NK-92 (cell line): ENCODE results near the gene PSMC3IP.
"Not testable (repeated sequence)": the region's sequence is repeated elsewhere in the genome, so short reads cannot be mapped to it uniquely, and the experiment has no call there.

Source experiments
- DNase-seq: peaks from one replicate; lab custom pipeline; 2025; ENCODE audit not compliant: unreplicated experiment; lab: John Stamatoyannopoulos, UW

PSMC3IP gene

GRCh38 chr17:42541041-42541833 is 36.3 kb downstream of the PSMC3IP start:
- DNase-seq = no peak

- not testable (repeated sequence) for DNase-seq
These were observed 37.0 kb downstream of the PSMC3IP start for GRCh38 chr17:42540558-42540957.

GRCh38 chr17:42538482-42538881 is 39.0 kb downstream of the PSMC3IP start:
- DNase-seq = no peak

GRCh38 chr17:42537826-42538451 is 39.6 kb downstream of the PSMC3IP start:
- DNase-seq = no peak

- DNase-seq = no peak
These were observed 40.2 kb downstream of the PSMC3IP start for GRCh38 chr17:42537156-42537805.

GRCh38 chr17:42536372-42537155 is 41.0 kb downstream of the PSMC3IP start:
- DNase-seq = no peak

- DNase-seq = no peak
These were observed 41.5 kb downstream of the PSMC3IP start, which contains the start of gene NAGLU for GRCh38 chr17:42536048-42536371. Gene NAGLU (plus strand): TSS chr17:42536241. CDS start chr17:42536273, 32 bp downstream.

GRCh38 chr17:42535155-42536047 is 42.1 kb downstream of the PSMC3IP start:
- no peak for DNase-seq

GRCh38 chr17:42531455-42532354 is 45.8 kb downstream of the PSMC3IP start:
- no peak for DNase-seq

GRCh38 chr17:42530952-42531454 is 46.5 kb downstream of the PSMC3IP start:
- DNase-seq = no peak

- no peak for DNase-seq
These were observed 48.5 kb downstream of the PSMC3IP start for GRCh38 chr17:42529061-42529460.

GRCh38 chr17:42527932-42528331 is 49.6 kb downstream of the PSMC3IP start:
- no peak for DNase-seq

- DNase-seq = no peak
These were observed 51.5 kb downstream of the PSMC3IP start for GRCh38 chr17:42526031-42526444.

- DNase-seq = no peak
These were observed 52.3 kb downstream of the PSMC3IP start for GRCh38 chr17:42525221-42525620.

GRCh38 chr17:42522798-42523278 is 54.7 kb downstream of the PSMC3IP start:
- DNase-seq = no peak
